Activated gamma-delta T cell treated with Interleukin-2 at 50 U/mL for 16 hours (primary cell): Measurements from ENCODE around the gene BMPR1A.

ENCODE experiments used
- DNase-seq: peaks from one replicate; pipeline ENCODE4 v3.0.0-alpha.2; 2020

BMPR1A gene

DNA sequence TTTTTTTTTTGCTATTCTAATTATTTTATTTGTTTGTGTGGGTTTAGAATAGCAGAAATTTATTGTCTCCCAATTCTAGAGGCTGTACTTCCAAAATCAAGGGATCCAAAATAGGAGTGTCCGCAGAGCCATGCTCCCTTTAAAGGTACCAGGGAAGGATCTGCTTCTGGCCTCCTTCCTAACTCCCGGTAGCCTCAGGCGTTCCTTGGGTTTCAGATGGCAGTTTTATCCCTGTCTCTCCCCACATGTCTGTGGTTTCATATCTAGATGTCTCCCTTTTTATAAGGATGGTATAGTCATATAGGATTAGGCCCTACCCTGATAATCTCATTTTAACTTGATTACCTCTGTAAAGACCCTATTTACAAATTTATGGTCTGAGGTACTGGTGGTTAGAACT is 48.4 kb downstream of the BMPR1A start:
- DNase-seq, result no peak

- no peak for DNase-seq
Measured at GRCh38 chr10:86813101-86813500, 56.7 kb downstream of the BMPR1A start.

GRCh38 chr10:86813982-86814381 is 57.6 kb downstream of the BMPR1A start:
- no peak for DNase-seq

GRCh38 chr10:86815035-86815617 is 58.7 kb downstream of the BMPR1A start:
- DNase-seq, result no peak

DNA sequence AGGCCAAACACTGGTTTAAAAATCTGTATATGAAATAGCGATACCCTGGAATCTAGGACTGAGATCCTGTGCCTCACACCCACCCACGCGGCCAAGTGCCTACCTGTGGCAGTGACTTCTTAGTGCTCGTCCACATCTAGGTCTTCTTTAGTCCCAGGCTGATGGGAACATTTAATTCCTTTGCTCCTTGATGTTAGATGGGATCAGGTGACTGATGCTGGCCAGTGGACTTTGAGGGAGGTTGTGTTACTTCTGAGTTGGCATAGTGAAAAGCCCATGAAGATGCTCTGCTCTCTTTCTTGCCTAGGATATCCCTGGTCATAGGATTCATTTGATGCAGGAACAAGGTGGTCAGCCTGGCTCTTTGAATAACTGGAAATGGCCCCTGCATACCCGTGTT is 59.2 kb downstream of the BMPR1A start:
- DNase-seq, result no peak

DNA sequence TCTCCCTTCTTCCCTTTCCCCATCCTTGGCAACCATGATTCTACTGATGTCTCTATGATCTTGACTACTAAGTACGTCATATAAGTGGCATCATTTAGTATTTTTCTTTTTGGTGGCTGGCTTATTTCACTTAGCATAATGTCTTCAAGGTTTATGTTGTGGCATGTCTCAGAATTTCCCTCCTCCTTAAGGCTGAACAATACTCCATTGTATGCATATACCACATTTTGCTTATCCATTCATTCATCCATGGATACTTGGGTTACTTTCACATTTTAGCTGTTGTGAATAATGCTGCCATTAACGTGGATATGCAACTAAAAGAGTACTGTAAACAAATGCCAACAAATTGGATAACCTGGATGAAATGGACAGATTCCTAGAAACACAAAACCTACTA is 60.8 kb downstream of the BMPR1A start:
- DNase-seq, result no peak

DNA sequence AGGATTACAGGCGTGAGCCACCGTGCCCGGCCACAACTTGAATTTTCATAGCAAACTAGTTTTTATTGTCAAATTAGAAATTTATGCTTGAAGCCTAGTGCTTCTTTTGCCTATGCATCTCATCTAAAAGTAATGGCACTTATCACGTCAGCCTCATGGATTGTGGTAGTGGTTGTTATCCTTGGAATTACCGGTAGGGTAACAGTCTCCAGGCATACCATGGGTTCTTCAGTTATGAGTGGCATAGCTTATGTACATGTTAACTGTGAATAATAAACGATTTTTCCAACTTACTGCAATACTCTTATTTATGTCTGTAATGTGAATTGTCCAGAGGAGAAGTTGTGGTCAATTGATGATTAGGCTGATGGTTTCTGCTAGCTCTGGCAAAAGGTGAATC is 63.1 kb downstream of the BMPR1A start:
- no peak for DNase-seq

DNA sequence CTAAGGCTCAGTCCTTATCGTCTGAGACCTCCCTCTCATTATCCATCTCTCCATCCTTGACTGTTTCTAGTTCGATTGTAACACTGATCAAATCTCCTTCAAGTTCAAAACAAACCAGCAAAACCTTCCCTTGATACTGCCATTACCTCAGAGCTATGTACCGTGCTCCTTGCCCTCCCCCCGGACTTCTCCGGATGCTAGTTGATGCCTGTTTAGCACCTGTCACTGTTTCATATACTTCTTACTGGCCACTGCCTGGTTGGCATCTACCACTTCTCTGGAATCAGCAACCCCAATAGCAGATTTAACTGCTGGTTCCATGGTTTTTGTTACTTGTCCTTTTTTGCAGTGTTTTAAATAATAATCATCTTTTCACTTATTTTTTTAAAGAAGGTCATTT is 64.1 kb downstream of the BMPR1A start:
- DNase-seq, result no peak

DNA sequence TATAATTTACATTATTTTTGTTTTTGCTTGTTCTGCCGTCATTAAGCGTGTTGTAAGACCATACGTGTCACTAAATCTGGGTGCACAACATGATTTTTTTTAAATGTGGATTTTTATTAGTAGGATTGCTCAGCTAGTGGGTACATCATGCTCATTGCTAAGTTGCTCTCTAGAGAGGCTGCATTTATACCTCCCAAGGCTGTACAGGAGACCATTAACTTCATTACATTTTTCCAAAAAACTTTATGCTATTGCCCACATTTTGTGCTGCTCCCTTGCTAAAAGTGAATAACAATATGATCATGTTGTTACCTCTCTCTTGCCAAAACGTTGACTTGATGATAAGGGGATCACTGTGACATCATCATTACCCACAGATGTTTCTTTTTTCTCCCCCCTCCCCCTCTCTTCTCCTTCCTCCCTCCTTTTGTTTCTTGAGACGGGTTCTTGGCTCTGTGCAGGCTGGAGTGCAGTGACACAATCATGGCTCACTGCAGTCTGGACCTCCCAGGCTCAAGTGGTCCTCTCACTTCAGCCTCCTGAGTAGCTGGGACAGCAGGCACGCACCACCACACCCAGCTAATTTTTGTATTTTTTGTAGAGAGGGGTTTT is 65.1 kb downstream of the BMPR1A start:
- no peak for DNase-seq

DNA sequence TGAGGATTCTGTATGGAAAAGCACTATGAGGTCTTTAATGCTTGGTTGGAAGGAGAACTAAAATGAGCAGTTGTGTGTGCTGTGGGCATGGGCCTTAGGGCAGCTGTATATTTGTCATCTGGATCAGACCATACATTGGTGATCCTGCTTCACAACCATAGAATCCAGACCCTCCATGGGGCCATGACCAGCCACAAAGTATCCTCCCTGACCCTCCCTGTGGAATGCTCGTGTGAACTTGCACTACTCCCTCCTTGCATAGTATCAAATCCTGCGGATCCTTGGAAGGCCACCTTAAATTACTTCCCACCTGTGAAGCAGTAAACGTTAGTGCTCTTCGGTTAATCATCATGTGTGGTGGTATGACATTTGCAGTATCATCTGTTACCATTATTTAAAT is 67.1 kb downstream of the BMPR1A start:
- DNase-seq, result no peak

DNA sequence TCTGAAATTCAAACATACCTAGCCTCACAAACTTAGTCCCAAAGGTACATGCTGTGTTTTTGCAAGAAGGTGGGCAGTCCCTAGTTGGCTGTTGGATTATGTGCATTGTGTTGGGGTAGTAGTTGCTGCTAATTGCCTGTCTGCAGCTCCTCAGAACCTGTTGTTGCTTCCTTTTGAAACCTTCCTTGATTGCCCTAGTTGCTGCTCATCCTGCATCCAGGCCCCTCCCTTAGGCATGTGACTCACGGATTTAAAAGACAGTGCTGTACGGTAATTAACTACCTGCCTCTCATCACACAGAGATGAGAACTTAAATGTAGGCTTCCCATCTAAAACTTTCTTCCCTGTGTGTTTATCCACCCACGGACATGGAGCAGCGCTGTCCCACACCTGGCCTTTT is 67.7 kb downstream of the BMPR1A start:
- DNase-seq, result no peak

DNA sequence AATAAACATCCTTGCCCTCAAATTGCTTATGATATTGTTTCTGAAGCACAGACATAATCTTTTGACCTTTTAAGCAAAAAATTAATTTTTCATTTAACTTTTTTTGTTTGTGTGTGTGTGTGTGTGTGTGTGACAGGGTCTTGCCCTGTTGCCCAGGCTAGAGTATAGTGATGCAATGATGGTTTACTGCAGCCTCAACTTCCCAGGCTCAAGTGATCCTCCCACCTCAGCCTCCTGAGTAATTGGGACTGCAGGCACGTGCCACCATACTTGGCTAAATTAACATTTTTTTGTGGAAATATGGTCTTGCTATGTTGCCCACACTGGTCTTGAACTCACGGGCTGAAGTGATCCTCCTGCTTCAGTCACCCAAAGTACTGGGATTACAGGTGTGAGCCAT is 68.9 kb downstream of the BMPR1A start:
- no peak for DNase-seq

- no peak for DNase-seq
Measured at GRCh38 chr10:86827639-86828038, 71.2 kb downstream of the BMPR1A start.

DNA sequence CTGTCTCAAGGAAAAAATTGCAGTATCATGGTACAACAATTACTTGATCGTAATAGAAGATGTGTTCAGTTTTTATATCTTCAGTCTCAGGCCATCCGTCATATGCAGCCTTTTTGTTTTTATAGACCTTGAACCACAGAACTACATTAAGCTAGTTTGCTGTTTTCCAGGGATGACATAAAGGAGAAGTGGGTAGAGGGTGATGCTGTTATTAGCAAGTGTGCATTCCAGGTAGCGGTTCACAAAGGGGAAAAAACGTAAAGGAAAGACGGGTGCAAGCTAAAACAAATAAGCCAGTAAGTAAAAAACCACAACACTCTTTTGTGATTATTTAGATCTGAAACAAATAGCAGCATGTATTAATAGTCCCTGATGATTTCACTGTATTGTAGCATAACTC is 71.7 kb downstream of the BMPR1A start:
- no peak for DNase-seq

DNA sequence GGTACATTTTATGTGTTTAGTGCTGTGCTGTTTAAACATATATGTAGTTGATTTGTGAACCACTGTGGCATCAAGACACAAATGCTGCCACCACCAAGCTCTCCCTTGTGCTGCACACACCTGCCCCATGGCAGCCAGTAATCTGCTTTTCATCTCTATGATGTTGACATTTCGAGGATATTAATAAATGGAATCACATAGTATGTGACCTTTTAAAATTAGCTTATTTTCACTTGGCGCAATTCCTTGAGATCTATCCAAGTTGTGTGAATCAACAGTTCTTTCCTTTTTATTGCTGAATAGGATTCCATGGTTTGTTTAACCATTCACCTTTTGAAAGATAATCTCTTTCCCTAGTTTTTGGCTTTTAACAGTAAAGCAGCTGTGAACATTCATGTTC is 73.1 kb downstream of the BMPR1A start:
- DNase-seq, result no peak

DNA sequence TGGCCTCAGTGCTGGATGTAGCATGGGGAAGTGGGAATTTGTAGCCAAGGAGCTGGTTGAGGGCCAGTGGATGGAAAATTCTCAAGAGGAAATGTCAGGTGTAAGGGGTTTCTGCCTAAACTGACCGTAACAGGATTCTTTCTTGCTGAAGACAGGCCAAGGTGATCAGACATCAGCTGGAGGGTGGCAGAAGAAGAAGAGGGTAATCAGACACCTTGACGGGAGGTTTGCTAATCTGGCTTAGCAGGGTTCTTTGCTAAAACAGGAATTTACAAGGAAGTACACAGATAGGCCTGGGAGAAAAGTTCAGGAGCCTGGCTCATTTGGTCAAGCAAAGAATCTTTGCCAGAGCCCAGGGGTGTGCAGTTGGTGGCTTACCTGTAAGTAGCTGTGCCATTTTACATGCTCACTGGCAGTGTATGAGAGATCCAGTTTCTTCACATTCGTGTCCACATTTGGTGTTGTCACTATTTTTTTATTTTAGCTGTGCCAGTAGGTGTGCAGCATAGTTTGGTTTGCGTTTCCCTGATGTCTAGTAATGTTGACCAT is 73.7 kb downstream of the BMPR1A start:
- no peak for DNase-seq

DNA sequence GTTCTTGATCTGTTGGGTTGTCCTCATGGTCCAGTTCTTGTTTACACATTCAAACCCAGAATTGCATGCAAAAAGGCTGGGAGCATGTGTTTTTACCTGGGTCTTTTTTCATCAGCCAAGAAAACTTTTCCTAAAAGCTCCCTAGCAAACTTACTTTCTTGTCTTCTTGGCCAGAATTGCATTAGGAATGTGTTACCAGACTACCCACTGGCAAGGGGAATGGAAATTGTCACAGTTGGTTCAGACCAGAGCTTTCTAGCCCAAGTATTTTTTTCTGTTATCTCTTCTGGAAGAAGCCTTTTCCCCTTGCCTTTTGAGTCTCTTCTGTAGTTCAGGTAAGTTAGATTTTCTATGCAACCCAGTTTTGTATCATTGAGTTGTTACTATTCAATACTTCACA is 77.5 kb downstream of the BMPR1A start:
- DNase-seq, result no peak

DNA sequence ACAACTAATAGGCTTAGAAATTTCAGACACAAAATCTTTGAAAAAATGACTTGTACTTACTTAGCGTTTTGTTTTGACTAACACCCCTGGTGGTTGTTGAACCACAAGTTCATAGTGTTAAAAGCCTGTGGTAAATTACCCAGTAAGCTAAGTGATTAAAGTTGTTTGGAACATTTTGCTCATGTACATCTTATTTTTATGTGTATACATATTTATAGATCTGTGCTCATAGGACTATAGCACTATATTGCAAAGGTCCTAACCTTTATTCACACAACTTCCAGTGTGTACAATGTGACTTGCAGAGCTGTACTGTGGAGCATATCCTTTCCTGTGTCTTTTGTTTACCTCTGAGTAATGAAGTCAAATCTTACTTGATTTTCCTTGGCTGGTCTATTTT is 79.6 kb downstream of the BMPR1A start:
- no peak for DNase-seq

DNA sequence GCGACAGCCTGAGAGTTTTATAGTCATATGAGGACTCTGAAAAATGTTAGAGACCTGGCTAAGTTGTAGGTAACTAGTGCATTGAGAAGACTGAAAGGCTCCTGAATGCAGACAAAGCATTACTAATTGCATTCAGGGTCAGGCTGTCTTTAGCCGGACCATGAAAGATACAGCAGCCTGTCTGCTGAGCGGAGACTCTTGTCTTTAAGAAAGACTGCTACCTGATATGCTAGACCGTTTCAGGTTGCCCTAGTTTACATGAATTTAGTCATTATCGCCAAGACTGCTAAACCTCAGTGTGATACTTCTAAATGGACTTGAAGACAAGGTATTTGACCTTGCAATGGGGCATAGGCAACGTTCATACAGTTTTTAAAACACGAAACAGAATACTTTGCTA is 81.2 kb downstream of the BMPR1A start:
- DNase-seq, result no peak

DNA sequence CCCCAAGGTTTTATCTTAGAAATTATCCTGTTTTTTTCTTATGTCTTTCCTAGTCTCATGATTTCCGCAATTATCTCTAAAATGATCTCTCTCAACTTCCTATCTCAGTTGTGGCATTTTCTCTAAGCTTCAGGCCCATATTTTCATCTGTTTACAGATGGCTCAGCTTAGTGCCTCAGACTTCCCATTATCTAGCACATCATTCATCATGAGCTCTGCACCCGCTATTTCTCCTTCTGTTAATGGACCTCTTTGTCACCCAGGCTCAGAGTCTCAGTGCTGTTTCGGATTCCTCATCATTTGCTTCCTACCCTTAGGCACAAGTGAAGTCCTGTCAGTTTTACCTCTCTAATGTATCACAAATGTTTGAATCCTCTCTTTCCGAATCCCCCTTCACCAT is 84.1 kb downstream of the BMPR1A start:
- DNase-seq, result no peak

GRCh38 chr10:86846088-86846487 is 89.7 kb downstream of the BMPR1A start:
- DNase-seq, result no peak

DNA sequence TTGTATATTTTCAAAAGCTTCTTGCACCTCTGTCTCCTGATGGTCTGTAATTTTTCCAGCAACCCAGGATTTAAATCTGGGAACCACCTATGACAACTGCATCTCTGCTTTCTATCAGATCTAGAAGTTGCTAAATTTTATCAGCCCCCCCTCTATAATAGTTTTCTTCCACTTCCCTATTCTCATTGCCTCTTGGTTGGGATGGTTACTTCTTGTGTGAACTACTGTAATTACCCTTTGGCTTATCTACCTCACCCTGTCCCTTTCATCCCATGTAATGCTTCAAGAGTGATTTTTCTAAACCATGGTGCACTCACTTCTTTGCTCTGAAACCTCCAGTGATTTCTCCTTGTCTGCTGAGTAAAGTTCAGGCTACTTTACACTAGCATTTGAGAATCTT is 92.3 kb downstream of the BMPR1A start:
- no peak for DNase-seq

DNA sequence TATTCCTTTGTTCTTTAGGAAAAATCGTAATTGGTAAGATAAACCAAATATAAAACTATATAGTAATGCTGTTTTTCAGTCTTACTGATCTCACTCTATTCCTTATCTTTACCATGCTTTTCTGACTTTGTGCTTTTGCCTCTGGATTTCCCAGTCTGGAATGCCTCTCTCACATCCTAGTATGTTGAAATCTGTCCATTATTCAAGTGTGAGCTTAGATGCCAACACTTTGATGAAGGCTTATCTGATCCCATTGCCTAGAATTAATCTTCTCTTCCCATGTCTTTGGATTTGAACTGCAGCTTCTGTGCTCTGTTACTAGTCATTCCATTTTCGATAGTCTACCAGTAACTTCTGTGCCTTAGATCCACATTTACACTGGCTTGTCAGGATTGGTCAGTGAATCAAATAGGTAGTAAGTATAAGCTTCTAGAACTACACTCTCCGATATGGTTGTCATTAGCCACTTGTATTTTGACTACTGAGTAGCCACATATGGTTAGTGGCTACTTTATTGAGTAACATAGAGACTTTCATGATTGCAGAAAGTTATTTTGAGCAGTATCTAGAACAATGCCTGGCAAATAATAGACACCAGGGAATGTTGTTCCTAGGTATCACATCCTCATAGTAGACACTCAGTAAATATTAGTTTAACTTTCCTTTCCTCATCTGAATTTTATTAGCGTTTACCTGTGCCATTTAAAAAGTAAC is 92.9 kb downstream of the BMPR1A start:
- DNase-seq, result no peak

DNA sequence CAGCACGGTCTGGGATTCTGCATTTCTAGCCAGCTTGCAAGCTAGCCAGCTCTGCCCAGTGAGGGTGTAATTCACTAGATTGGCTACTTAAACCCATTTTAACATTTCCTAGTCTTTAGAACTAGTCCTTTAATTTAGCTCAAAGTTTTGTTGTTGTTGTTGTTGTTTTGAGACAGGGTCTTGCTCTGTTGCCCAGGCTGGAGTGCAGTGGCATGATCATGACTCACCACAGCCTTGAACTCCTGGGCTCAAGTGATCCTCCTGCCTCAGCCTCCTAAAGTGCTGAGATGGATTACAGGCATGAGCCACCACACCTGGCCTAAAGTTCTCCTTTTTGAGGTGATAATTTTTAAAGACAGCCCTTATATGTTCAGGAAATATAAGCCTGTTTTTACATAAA is 94.1 kb downstream of the BMPR1A start:
- no peak for DNase-seq
